PC-3 (cell line): ENCODE results near the gene RABGAP1. TPM values are rescaled to one million over a fixed set of nuclear protein-coding genes. Genes with fewer than 3 reads are reported as not detected.

Source experiments
- total RNA-seq: library from RNA; depleted of rRNA; stranded (reverse); fragments of >200 nt; gene quantifications from 2 replicates; pipeline ENCODE4 v1.2.3, GENCODE V29; 2014; rRNA removed

Gene RABGAP1
- total RNA-seq, 1 experiment from 2014 or later, result 16.5 TPM

Other genes starting within 250 kb of the RABGAP1 start
- not detected in 2 replicates for gene OR1L4, start 217.0 kb upstream of the RABGAP1 start, total RNA-seq
- not detected in 2 replicates for gene OR1L6, start 198.7 kb upstream of the RABGAP1 start, total RNA-seq
- not detected in 2 replicates for gene OR5C1, start 152.1 kb upstream of the RABGAP1 start, total RNA-seq
- gene OR1K1, start 140.9 kb upstream of the RABGAP1 start, total RNA-seq, result not detected in 2 replicates
- 13.9 and 16.3 TPM in 2 replicates for gene PDCL, start 112.4 kb upstream of the RABGAP1 start, total RNA-seq
- 18.0 and 23.0 TPM in 2 replicates for gene RC3H2, start 35.7 kb upstream of the RABGAP1 start, total RNA-seq
- 4.4 and 4.7 TPM in 2 replicates for gene ZBTB6, start 27.7 kb upstream of the RABGAP1 start, total RNA-seq
- gene ZBTB26, start 9.5 kb upstream of the RABGAP1 start, total RNA-seq, result 1.5 and 1.6 TPM in 2 replicates
- 0.15 TPM in 1 of 2 replicates, not detected in the other for gene GPR21, start 92.6 kb downstream of the RABGAP1 start, total RNA-seq